GM13976 (cell line): ENCODE data around the gene TSPAN8.

ENCODE experiments used
- DNase-seq: peaks from one replicate; pipeline ENCODE4 v3.0.0; 2012; ENCODE audit warnings: low spot score
- CTCF ChIP-seq: IDR thresholded peaks from 2 replicates; pipeline ENCODE4 v1.5.1; 2012; ENCODE audit warnings: borderline replicate concordance, mild to moderate bottlenecking; ENCODE audit not compliant: insufficient read depth; ENCODE audit errors: extremely low read depth, missing control alignments, control extremely low read depth
- in situ Hi-C: fragments of 300-500 bp; cut with MboI; formaldehyde crosslinking; loops from one replicate; pipeline ENCODE4 v1.12.0; 2022; ENCODE audit warnings: low sequenced_read_pairs, mixed read lengths, inconsistent platforms; ENCODE audit not compliant: unreplicated experiment

TSPAN8 gene

GRCh38 chr12:71183018-71183417 is 25.2 kb upstream of the TSPAN8 start:
- DNase-seq, result no peak
- TF ChIP-seq CTCF, result no peak
- in situ Hi-C loops, result no loop called here

GRCh38 chr12:71178162-71178561 is 20.4 kb upstream of the TSPAN8 start:
- in situ Hi-C loops, result no loop called here
- DNase-seq, result no peak
- TF ChIP-seq CTCF, result no peak

- no peak for TF ChIP-seq CTCF
- DNase-seq, result no peak
- in situ Hi-C loops, result no loop called here
Observed at GRCh38 chr12:71174825-71175224, 17.0 kb upstream of the TSPAN8 start.

GRCh38 chr12:71174146-71174545 is 16.3 kb upstream of the TSPAN8 start:
- TF ChIP-seq CTCF, result no peak
- DNase-seq, result no peak
- in situ Hi-C loops, result no loop called here

GRCh38 chr12:71170456-71170855 is 12.7 kb upstream of the TSPAN8 start:
- in situ Hi-C loops, result no loop called here
- DNase-seq, result no peak
- no peak for TF ChIP-seq CTCF

- no peak for TF ChIP-seq CTCF
- in situ Hi-C loops, result no loop called here
- DNase-seq, result no peak
Observed at GRCh38 chr12:71169286-71169685, 11.5 kb upstream of the TSPAN8 start.
